HG03280 (cell line): ENCODE data around the gene TBX4.

Source experiments
- ATAC-seq: cut with Tn5 transposase; IDR thresholded peaks from one replicate; pipeline ENCODE4 v1.9.1; 2021; ENCODE audit warnings: mild to moderate bottlenecking, moderate library complexity; ENCODE audit not compliant: unreplicated experiment

The TBX4 gene

GRCh38 chr17:61453566-61454380 lies 1.6 kb downstream of the TBX4 start:
- ATAC-seq: no peak

DNA sequence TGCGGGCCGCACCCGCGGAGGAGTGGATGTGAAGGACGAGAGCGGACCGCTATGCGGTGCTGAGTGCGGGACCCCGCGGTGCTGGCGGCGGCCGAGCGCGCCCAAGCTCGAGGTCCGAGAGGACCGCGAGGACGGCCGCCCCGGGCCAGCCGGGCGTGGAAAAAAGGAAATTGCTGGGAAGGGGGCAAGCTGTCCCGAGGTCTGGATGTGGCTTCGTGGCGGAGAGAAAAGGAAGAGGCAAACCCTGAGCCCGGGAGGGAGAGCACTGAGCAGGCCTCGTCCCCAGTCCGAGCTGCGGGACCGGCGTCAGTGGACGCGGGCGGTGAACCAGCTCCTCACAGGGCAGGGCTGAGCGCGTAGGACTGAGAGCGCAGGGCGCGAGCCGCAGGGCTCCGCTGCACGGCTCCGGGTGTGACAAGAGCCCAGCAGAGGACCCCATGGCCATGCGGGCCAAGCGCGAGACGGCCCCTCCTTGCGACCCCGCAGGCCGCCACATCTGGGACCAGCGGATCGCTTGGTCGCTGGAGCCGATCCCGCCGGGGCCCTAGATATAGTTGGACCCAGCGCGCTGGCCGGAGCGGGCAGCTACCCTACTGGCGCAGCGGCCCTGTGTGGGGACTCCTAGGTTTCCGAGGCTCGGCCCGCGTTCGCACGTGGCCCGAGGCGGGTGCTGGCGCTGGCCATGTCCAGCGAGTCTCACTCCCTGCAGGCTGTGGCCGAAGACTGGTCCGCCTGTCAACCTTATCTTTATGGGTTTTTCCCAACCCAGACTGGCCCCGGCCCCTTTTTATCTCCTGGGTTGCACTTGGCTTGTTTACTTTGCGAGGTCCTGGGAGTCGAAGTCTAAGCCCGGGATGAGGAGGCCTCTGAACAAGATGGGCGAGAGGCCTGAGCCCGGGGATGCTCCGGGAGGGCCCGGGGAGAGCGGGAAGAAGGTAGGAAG lies 2.4 kb downstream of the TBX4 start:
- no peak for ATAC-seq

GRCh38 chr17:61455324-61456060 lies 3.3 kb downstream of the TBX4 start:
- no peak for ATAC-seq

DNA sequence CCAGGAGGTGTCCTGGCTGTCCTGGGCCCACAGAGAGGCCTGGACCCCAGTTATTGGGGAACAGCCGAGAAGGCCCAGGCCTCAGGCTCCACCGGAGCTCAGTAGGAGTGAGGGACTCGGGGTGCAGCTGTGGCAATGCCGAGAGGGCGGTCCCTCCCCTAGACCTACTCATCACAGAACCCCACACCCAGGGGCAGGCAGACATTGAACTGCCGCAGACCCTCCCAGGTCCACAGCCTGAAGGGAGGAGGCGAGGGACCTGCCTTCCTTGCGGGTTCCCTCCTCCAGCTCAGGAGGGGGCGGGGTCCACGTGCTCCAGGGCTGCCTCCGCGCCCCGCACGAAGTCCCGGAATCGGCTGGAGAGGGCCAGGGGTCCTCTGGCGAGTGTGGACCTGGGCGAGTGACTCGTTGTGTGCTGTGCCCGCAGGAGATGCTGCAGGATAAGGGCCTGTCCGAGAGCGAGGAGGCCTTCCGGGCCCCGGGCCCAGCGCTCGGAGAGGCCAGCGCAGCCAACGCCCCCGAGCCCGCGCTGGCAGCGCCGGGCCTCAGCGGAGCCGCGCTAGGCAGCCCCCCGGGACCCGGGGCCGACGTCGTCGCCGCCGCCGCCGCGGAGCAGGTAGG lies 3.9 kb downstream of the TBX4 start:
- no peak for ATAC-seq

GRCh38 chr17:61456688-61457225 lies 4.5 kb downstream of the TBX4 start:
- no peak for ATAC-seq

DNA sequence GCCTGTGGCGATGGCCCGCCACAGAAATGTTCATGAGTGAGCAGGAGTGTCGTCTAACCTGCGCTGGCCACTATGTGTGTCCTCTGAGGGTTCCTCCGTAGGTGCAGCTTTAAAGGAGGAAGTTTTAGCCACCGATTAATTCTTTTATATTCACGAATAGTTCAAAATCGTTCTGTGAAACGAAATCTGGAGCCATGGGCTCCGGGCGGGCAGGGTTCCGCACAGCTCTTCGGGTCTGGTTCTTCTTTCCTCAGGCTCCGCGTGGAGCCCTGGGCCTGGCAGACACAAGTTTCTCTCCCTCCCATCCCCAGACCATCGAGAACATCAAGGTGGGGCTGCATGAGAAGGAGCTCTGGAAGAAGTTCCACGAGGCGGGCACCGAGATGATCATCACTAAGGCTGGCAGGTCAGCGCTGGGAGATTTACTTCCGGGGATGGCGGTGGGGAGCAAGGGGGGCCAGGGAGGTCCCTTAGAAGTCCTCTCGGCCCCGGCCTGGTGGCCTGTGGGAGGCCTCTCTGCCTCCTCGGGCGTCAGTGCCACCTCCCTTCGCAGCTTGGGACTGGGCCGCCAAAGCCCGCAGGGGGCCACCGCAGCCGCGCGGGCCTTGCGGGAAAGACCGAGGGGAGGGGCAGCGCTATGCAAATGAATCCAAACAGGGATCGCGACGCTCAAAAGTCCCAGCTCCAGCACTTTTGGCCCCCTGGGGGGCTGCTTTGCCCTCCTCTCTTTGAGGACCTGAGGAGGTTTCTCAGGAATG lies 5.2 kb downstream of the TBX4 start:
- ATAC-seq: no peak

GRCh38 chr17:61458000-61458399 lies 5.8 kb downstream of the TBX4 start:
- no peak for ATAC-seq

- no peak for ATAC-seq
Observed at GRCh38 chr17:61458421-61459141, 6.4 kb downstream of the TBX4 start.

DNA sequence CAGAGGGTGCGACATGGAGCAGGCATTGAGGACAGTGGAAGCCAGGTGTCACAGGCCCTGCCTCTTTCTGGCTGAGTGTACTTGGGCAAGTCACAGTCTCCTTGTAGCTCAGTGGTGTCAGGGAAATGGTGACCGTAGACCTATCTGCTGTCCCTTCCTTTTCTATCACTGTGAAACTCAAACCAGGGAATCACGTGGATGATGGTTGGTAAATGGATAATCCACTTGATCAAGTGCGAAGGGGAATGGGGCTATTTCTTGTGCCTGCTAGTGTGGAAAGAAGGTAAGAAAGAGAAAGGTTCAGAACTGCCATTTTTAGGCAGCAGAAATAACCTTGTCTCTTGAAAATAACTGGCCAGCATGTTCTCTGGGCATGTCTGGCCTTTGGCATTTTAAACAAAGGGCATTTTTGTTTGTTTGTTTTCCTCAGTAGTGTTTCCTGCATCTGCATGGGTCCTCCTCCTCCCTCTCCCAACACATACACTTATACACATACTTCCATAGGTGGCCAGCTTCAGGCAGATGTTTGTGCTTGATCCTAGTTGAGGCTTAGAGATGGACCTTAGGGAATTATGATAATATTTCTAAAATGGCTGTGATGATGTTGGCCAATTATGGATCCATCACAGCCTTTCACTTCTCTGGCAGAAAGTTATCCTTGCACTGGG lies 7.1 kb downstream of the TBX4 start:
- no peak for ATAC-seq

DNA sequence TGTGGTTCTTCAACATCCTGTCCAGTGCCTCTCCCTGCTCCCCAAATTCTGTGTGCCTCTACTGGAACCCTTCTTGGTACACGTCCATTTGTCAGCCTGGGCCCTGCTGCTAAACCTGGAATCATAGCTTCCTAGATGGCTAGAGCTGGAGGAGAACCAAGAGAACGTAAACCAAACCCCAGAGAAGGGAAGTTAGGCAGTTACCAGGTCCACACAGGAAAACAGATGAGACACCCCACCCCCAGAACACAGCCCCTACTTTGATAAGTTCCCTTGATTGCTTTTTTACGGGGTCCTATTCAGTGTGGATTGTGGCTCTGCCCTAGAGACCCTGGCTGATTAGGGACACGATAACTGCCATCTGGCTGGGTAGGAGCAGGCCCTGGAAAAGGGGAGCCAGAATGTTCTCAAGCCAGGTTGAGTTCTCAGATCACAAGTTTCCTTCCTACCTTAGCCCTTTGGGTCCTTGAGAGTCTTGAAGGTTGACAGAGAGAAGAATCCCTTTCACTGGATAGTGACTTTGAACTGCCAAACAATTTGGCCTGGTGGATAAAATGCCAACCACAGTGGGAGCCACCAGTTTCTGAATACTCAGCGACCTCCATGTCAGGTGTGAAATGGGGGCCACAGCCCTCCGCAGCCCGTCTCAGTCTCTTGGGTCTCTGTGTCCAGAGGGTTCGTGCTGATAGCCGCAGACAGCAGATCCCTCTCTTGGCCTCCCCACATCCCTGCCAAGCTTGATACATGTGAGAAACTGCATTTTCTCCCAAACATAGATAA lies 7.9 kb downstream of the TBX4 start:
- no peak for ATAC-seq

- ATAC-seq: no peak
Observed at GRCh38 chr17:61460796-61461585, 8.8 kb downstream of the TBX4 start.

DNA sequence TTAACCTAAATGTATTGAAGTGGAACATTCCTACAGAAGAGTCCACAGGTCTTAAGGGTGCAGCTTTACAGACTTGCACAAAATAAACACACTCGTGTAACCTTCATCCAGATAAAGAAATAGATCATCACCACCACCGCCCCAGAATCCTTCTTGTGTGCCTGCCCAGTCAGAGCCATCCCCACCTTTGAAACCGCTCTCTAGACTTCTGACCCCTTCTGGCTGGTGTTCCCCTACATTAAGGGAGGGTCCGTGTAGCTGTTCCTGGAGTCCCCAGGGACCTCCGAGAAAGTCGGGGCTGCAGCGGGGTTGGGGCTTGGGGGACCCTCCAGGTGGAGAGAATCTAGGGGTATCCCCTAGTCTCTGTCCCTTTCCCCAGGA lies 9.4 kb downstream of the TBX4 start:
- ATAC-seq: no peak

DNA sequence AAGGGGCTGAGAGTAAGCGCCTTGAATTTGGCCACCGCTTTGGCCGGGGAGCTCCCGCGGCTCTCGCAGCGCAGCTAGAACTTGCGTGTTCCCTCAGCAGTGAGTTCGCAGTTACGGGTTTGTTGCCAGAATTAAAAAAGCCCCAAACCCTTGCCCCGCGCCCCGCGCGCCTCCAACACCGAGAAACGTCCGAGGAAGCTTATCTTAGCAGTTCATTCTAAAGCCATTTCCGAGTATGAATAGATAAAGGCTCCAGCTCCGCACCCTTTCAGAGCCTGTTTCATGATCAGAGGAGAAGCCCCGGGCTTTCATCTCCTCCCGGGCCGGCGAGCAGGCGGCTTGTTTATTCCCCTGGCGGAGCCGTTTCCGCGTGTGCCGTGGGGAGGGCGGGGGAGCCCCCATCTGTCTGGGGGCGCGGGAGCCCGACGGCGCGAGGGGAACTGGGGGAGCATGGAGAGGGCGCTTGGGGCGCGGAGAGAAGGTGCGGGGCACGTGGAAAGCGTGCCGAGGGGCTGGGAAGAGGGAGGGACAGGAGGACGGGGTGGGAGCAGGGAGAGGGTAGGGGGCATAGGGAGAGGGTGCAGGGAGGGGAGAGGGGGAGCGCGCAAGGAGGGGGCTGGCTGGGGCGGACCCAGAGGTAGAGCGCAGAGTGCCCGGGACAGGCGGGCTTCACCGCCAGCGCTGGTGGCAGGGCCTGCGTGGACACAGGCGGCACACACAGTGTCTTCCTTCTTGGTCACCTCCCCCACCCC lies 9.9 kb downstream of the TBX4 start:
- no peak for ATAC-seq

DNA sequence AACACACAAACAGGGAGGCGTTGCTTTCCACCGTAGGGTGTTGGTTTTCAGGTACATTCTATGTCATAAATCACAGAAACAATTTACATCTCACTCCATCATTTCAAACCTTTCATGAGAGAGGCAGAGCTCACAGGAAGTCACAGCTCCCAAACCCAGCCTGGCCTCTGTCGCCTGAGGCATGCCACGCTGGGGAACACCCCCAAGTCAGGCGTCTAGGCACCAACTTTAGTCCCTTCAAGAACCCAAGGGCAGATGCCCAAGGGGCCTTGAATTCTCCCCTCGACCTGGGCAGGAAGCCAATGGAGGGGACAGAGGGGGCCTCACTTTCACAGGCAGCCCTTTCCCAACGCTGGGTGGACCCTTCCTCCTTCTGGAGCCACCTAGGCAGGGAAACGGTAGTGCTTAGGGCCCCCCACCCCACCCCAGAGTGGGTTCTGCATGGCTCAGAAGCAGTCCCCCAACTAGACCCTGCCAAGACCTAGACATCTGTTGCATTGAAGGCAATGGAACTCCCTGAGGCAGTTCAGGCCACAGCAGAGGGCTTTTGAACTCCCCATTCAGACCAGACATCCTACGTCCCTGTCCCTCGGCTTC lies 10.6 kb downstream of the TBX4 start:
- no peak for ATAC-seq

GRCh38 chr17:61463316-61464129 lies 11.3 kb downstream of the TBX4 start:
- no peak for ATAC-seq
